HFFc6 (cell line): ENCODE results near the gene POMC. TPM values are rescaled to one million over a fixed set of nuclear protein-coding genes. Genes with fewer than 3 reads are reported as not detected.
"Not testable (repeated sequence)": the region's sequence is repeated elsewhere in the genome, so short reads cannot be mapped to it uniquely, and the experiment has no call there.

Experiments used
- DNase-seq: peaks from one replicate; pipeline ENCODE4 v3.0.0-alpha.2; 2018
- H3K27ac Mint-ChIP-seq: 2 replicates; pipeline ENCODE4 v1.8.0; 2020; ENCODE audit warnings: mild to moderate bottlenecking, mixed read lengths
- H3K27me3 Mint-ChIP-seq: 2 replicates; pipeline ENCODE4 v1.8.0; 2021; ENCODE audit warnings: mild to moderate bottlenecking, moderate library complexity, mixed read lengths; ENCODE audit not compliant: insufficient read depth
- H3K36me3 Mint-ChIP-seq: 2 replicates; pipeline ENCODE4 v1.8.0; 2021; ENCODE audit warnings: low read depth, mixed read lengths
- H3K4me1 Mint-ChIP-seq: 2 replicates; pipeline ENCODE4 v1.8.0; 2020; ENCODE audit warnings: low read depth, mixed read lengths
- H3K4me3 Mint-ChIP-seq: 2 replicates; pipeline ENCODE4 v1.8.0; 2020; ENCODE audit warnings: mild to moderate bottlenecking, moderate library complexity, mixed read lengths
- H3K9me3 Mint-ChIP-seq: 2 replicates; pipeline ENCODE4 v1.8.0; 2020; ENCODE audit warnings: mild to moderate bottlenecking, mixed read lengths
- total RNA-seq, 6 experiments: library from RNA; stranded (reverse); fragmentation: NEBNext Ultra II Directional; extraction: Animal tissue kit (Norgen Biotek cat#: 25700); gene quantifications; 2 replicates in 1 of 6; 3 replicates in 5 of 6; pipeline ENCODE4 v1.2.3, GENCODE V29; 2021
- TF ChIP-seq, protein P1 (sequence below): fragments of 200-600 bp; sonication (generic); IDR thresholded peaks from 2 replicates; pipeline ENCODE4 v1.5.0; 2021; ENCODE audit warnings: antibody characterized with exemption, mild to moderate bottlenecking

POMC gene
- total RNA-seq, 6 experiments from 2014 or later, result not detected

GRCh38 chr2:25159949-25160348 is 8.4 kb downstream of the POMC start:
- Mint-ChIP-seq H3K4me1 (no peaks in the 10 kb centered on the region), H3K27ac (no peak overlapping the region)

GRCh38 chr2:25158096-25158852 is 10.1 kb downstream of the POMC start:
- peaks cover 40% of the 10 kb centered on the region for H3K27me3 Mint-ChIP-seq
- no peaks in the 10 kb centered on the region for H3K36me3 Mint-ChIP-seq
- DNase-seq, result no peak
- no peaks in the 10 kb centered on the region for H3K9me3 Mint-ChIP-seq
- no peak overlapping the region for H3K4me3 Mint-ChIP-seq
- TF ChIP-seq, protein P1, sequence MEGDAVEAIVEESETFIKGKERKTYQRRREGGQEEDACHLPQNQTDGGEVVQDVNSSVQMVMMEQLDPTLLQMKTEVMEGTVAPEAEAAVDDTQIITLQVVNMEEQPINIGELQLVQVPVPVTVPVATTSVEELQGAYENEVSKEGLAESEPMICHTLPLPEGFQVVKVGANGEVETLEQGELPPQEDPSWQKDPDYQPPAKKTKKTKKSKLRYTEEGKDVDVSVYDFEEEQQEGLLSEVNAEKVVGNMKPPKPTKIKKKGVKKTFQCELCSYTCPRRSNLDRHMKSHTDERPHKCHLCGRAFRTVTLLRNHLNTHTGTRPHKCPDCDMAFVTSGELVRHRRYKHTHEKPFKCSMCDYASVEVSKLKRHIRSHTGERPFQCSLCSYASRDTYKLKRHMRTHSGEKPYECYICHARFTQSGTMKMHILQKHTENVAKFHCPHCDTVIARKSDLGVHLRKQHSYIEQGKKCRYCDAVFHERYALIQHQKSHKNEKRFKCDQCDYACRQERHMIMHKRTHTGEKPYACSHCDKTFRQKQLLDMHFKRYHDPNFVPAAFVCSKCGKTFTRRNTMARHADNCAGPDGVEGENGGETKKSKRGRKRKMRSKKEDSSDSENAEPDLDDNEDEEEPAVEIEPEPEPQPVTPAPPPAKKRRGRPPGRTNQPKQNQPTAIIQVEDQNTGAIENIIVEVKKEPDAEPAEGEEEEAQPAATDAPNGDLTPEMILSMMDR, result no peak
- no peak overlapping the region for H3K27ac Mint-ChIP-seq
- no peaks in the 10 kb centered on the region for H3K4me1 Mint-ChIP-seq

More at GRCh38 chr2:25159949-25160348, 8.4 kb downstream of the POMC start:
- Mint-ChIP-seq H3K9me3 (no peaks in the 10 kb centered on the region), H3K36me3 (no peaks in the 10 kb centered on the region), H3K4me3 (no peak overlapping the region), H3K27me3 (peaks cover 43% of the 10 kb centered on the region)
- DNase-seq, result no peak
- TF ChIP-seq, protein P1, result no peak

GRCh38 chr2:25155401-25155800 is 13.0 kb downstream of the POMC start:
- H3K27ac Mint-ChIP-seq, result no peak overlapping the region
- no peak overlapping the region for H3K4me3 Mint-ChIP-seq
- no peaks in the 10 kb centered on the region for H3K36me3 Mint-ChIP-seq
- H3K4me1 Mint-ChIP-seq, result no peaks in the 10 kb centered on the region
- no peak for DNase-seq
- TF ChIP-seq, protein P1, result no peak
- no peaks in the 10 kb centered on the region for H3K9me3 Mint-ChIP-seq
- H3K27me3 Mint-ChIP-seq, result peaks cover 52% of the 10 kb centered on the region

- Mint-ChIP-seq H3K4me1 (no peaks in the 10 kb centered on the region), H3K9me3 (no peaks in the 10 kb centered on the region), H3K27me3 (peaks cover 36% of the 10 kb centered on the region), H3K4me3 (no peak overlapping the region), H3K36me3 (no peaks in the 10 kb centered on the region), H3K27ac (no peak overlapping the region)
- TF ChIP-seq, protein P1, result no peak
- no peak for DNase-seq
Observed at GRCh38 chr2:25151718-25152117, 16.7 kb downstream of the POMC start.

DNA sequence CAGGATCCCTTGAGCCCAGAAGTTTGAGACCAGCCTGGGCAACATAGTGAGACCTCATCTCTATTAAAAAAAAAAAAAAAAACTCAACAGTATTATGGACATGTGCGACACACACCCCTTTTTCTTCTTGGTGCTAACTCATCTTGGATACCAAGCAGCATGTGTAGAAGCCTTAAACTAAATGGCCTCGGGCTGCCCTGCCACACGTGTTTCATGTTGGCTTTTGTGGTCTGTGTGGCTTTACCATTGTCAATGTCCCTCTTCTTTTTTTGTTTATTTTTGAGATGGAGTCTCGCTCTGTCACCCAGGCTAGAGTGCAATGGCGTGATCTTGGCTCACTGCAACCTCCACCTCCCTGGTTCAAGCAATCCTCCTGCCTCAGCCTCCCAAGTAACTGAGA is 17.4 kb downstream of the POMC start:
- not testable (repeated sequence) for H3K27ac Mint-ChIP-seq, H3K9me3 Mint-ChIP-seq, H3K36me3 Mint-ChIP-seq, H3K4me3 Mint-ChIP-seq, DNase-seq, H3K4me1 Mint-ChIP-seq
- peaks cover 36% of the 10 kb centered on the region for H3K27me3 Mint-ChIP-seq

- Mint-ChIP-seq H3K27me3 (peaks cover 24% of the 10 kb centered on the region), H3K27ac (no peak overlapping the region), H3K36me3 (no peaks in the 10 kb centered on the region), H3K4me3 (no peak overlapping the region), H3K4me1 (no peaks in the 10 kb centered on the region), H3K9me3 (no peaks in the 10 kb centered on the region)
- DNase-seq, result no peak
- TF ChIP-seq, protein P1, result no peak
Observed at GRCh38 chr2:25149646-25150045, 18.7 kb downstream of the POMC start.
